ENCODE data around the gene IL18.
A peak's percentile ranks its signal among the peaks of the same experiment; 100 is the strongest.
"Not testable (repeated sequence)": the region's sequence is repeated elsewhere in the genome, so short reads cannot be mapped to it uniquely, and the experiment has no call there.

Gene IL18

DNA sequence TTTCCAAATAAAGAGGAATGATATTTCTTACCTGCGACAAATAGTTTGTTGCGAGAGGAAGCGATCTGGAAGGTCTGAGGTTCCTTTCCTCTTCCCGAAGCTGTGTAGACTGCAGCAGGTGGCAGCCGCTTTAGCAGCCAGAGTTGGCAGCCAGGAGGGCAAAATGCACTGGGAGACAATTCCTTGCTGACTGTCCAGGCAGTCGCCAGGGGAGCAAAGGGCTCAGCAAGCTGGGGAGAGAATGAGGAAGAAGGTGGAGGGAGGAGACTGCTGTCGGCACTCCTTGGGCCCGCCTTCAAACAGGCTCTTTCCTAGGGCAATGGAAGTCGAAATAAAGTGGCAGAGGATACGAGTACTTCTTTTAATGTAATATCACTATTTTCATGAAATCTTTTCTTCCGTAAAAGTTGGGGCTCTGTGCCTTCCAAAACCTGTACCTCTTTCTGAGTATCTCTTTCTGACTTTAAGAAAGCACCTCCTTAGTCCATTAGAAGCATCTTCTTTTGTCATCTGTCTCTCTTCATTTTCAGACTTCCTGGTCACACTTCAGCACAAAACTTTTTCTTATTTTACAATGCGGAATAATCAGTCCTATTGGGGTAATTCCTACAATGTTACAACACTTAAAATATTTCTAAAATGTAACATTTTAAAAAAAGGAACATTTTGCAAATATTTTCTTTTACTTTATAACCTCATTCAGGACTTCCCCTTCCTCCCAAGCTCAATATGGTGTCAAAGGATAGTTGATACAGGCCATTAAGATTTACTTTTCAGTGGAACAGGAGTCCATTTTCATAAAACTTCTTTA lies at the start of gene IL18:
IL18 (minus strand) TSS at position 220 of the 811 bp plus-strand sequence. CDS start 9,041 bp downstream, outside the sequence.
- no peak for DNase-seq (ENCODE audit: low read depth)

DNA sequence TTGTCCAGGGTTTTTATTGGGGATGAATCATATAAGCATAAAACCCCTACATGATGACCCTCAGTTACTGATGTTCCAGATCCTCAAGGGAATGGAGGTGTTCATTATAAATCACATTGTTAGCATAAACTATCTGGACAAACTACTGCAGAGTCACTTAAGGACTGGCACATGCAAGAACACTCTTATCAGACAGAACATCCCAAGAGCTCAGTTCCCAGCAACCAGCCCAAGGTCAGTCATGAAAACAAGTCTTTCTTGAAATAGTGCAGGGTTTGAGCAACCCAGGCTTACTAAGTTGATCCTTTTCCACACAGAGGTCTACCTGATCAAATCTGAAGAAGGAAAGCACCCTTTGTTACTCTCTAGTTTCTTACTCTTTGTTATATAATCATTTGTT lies 48.8 kb upstream of the IL18 start:
- DNase-seq (ENCODE audit: low read depth) = no peak

DNA sequence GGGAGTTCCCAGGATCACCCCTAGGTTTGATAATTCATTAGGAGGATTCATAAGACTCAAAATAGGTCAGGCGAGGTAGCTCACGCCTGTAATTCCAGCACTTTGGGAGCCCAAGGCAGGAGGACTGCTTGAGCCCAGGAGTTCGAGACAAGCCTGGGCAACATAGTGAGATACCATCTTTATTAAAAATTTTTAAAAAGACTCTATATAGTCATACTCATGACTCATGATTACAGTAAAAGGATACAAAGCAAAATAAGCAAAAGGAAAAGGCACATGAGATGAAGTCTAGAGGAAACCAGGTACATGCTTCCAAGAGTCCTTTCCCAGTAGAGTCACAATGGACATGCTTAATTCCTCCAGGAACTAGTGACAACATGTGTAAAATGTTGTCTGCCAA lies 48.4 kb upstream of the IL18 start:
- DNase-seq (ENCODE audit: low read depth) = no peak

DNA sequence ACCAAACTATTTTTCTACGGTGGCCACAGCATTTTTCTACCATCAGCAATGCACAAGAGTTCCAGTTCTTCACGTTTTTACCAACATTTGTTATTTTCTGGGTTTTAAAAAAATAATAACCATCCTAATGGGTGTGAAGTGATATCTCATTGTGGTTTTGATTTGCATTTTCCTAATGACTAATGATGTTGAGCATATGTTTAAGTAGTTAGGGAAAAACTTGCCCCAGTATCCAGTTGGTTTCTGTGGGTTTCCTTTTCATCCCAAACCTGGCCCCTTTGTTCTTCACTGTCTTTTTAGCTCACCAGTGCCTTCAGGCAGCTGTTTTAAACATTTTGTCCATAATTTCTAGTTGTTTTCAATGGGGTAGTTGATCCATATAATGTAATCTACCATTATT lies 47.6 kb upstream of the IL18 start:
- no peak for DNase-seq (ENCODE audit: low read depth)

DNA sequence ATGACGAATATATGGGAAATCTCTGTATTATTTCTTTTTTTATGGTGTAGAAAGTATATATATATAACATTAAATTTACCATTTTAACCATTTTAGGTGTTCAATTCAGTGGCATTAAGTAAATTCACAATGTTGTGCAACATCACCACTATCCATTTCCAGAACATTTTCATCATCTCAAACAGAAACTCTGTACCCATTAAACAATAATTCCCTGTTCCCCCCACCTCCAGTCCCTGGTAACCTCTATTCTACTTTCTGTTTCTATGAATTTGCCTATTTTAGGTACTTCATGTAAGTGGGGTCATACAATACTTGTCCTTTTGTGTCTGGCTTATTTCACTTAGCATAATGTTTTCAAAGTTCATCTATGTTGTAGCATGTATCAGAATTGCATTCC lies 47.0 kb upstream of the IL18 start:
- no peak for DNase-seq (ENCODE audit: low read depth)

DNA sequence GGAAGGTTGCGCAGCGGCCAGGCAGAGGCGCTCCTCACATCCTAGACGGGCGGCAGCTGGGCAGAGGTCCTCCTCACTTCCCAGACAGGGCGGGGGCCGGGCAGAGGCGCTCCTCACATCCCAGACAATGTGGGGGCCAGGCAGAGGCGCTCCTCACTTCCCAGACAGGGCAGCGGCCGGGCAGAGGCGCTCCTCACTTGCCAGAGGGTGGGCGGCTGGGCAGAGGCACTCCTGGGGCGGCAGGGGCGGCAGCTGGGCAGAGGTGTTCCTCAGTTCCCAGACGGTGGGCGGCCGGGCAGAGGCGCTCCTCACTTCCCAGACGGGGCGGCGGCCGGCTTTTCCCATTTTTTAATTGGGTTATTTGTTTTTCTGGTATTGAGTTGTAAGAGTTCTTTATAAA lies 42.2 kb upstream of the IL18 start:
- DNase-seq (ENCODE audit: low read depth) = no peak

DNA sequence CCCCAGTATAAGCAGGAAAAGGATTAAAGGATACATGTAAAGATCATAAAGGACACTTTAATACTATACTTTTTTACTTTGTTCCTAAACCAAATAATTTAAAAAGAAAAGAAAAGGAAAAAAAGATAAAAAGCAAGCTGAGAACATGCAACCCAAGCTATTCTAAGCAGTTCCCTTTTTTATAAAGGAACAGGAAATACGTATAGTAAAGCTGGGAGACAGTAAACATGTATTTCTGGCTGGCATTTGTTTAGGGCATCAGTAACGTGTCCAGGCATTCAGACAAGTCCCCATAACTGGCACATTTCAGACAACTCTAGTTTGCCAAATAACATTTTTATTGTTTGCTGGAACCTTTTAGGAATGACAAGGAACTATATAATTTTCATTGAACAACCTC lies 36.4 kb upstream of the IL18 start:
- DNase-seq (ENCODE audit: low read depth) = no peak

DNA sequence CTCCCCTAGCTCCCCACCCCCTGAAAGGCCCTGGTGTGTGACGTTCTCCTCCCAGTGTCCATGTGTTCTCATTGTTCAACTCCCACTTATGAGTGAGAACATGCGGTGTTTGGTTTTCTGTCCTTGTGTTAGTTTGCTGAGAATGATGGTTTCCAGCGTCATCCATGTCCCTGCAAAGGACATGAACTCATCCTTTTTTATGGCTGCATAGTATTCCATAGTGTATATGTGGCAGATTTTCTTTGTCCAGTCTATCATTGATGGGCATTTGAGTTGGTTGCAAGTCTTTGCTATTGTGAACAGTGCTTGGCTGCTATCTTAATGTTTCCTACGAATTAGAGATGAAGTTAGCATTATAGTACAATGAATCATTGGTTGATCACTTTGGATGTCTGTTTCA lies 35.2 kb upstream of the IL18 start:
- not testable (repeated sequence) for DNase-seq (ENCODE audit: low read depth)

DNA sequence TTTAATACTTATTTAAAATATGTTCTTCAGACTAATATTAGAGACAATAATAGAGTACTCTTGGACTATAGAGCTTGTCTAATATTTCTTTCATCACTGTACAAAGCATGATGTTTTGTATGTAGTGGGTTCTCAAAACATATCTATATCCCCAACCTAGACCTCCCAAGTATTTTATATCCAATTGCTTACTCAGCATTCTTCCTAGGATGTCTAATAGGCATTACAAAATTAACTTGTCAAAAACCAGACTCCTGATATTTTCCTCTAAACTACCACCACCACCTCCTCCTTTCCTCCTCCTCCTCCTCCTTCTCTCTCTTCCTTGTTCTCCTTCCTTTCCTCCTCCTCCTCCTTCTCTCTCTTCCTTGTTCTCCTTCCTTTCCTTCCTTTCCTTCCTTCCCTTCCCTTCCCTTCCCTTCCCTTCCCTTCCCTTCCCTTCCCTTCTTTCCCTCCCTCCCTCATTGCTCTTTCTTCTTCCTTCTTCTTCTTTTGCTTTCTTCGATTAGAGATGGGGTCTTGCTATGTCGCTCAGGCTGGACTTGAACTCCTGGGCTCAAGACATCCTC lies 32.7 kb upstream of the IL18 start:
- no peak for DNase-seq (ENCODE audit: low read depth)

DNA sequence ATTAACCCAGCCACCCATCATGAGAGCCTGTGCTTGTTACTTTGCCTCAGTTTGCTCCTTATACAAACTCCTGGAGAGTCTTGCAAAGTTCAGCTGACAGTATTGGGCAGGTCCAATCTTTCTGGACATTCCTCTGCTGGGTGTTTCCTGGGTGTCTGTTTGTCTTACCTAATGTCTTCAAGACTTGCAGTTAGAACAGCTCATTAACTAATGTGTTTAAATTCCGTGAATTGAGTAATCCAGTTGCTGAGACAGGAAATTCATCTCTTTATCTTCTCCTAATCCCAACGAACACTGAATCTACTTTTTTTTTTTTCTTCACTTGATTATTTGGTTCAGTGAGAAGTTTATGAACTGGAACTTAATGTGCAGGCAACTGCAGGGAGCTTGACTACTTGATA lies 32.1 kb upstream of the IL18 start:
- no peak for DNase-seq (ENCODE audit: low read depth)

DNA sequence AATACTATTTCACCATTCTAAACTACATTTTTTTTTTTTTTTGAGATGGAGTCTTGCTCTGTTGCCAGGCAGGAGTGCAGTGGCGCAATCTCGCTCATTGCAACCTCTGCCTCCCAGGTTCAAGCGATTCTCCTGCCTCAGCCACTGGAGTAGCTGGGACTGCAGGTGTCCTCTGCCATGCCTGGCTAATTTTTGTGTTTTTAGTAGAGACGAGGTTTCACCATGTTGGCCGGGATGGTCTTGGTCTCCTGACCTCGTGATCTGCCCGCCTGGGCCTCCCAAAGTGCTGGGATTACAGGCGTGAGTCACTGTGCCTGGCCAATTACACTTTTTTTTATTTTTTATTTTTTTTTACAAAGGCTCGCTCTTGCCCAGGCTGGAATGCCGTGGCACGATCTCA lies 31.2 kb upstream of the IL18 start:
- not testable (repeated sequence) for DNase-seq (ENCODE audit: low read depth)

DNA sequence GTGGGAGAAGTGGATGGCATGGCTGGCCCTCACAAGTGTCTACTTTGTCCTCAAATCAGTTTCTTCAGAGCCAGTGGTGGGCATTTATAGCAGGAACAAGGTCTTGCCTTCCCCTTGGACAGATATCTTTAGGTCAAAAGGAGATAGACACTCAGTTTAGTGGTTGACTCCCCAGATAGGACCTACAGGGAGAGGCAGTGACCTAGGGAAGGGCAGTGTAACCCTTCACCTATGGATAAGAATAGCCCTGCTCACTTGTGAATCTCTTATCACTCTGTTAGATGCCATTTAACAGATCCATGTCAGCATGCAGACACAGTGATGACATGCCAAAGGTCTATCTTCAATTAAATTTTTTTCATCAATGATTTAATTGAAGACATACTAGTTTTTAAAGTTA lies 22.4 kb upstream of the IL18 start:
- DNase-seq (ENCODE audit: low read depth) = no peak

DNA sequence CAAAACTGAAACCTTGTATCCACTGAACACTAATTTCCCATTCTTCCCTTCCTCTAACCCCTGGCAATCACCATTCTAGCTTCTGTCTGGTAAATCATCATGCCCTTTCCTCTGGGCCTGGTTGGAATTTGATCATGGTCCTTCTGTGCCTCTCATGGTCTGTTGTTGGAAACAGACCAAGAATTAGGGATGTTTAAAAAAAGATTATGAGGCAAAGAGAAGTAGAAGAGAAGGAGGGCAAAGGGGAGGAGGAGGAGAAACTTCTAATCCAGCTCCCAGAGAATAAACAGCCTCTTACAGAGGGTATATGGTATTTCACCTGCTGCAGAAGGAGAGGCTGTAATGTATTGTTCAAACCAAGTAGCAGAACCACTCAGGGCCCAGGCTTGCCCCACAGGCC lies 22.0 kb upstream of the IL18 start:
- DNase-seq (ENCODE audit: low read depth) = no peak

DNA sequence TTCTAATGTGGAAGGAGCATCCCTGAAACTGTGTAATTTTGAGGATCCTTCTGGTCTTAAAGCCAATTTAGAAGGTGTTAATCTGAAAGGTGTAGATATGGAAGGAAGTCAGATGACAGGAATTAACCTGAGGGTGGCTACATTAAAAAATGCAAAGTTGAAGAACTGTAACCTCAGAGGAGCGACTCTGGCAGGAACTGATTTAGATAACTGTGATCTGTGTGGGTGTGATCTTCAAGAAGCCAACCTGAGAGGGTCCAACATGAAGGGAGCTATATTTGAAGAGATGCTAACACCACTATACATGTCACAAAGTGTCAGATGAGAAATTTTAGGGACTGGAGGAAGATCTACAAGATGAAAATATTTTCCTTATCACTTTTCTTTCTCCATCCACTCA lies 19.0 kb upstream of the IL18 start:
- DNase-seq (ENCODE audit: low read depth) = no peak

DNA sequence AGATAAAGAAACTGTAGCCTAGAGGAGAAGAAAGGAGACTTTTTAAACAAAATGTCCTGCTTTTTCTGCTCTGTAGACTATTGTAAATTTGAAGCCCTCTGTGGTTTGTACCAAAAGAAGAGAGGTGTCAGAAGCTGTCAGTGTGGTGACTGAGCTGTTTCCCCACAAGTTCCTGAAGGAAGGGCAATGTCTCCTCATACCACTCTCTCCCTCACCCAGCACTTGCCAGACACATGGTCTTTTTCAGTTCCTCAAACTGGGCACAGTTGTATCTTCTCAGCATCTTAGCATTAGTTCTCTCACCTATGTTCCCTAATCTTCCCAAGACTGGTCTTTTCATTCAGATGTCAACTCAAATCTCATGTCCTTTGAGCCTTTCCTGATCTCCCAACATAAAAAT lies 15.7 kb upstream of the IL18 start:
- DNase-seq (ENCODE audit: low read depth) = no peak

DNA sequence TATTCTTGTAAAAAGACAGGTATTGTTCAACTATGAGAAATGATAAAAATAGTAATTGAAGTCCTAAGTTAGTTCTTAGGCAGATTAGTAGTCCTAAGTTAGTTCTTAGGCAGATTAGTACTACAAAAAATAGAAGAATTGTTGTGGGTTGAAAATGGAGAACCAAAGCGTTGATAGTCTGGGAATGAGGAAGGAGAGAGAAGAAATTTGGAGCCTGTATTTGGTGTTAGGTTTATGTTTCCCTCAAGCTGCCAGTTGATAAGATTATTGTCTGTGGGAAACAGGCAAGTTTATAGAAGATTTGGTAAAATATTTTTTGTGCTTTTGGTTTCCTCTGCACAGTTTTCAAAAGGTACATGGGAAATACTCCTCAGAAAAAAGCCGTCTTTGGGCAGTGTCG lies 15.0 kb upstream of the IL18 start:
- no peak for DNase-seq (ENCODE audit: low read depth)

DNA sequence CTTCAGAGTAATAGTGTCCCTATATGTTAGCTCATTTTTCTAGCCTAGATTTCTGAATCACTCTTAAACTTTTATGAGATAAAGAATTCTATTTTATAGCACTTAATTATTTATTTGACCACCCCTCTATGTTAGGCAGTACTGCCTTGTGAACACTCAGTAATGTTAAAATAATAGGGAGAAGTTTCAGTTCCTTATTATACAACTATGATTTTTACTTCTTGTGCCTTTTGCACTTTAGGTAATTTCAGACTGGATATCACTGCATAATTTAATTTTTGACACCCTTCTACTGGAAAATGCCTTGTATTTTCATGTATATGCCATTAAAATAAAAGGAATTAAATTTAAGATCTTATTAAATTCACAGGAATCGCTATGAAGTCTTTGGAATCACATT lies 14.5 kb upstream of the IL18 start:
- DNase-seq (ENCODE audit: low read depth) = no peak

DNA sequence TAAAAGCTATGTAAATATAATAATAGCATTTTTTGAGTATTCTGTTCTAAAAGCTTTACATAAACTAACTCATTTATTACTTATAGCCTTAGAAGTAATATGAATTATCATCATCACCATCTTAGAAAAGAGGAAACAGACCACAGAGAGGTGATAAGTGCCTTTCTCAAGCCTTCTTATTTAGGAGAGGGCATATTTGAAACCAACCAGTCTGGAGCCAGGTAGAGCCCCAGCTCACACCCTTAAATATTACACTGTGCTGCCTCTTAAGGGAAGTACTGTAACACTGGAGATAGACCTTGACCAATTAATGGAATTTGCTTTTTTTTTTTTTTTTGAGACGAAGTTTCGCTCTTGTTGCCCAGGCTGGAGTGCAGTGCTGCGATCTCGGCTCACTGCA lies 13.7 kb upstream of the IL18 start:
- DNase-seq (ENCODE audit: low read depth) = no peak

DNA sequence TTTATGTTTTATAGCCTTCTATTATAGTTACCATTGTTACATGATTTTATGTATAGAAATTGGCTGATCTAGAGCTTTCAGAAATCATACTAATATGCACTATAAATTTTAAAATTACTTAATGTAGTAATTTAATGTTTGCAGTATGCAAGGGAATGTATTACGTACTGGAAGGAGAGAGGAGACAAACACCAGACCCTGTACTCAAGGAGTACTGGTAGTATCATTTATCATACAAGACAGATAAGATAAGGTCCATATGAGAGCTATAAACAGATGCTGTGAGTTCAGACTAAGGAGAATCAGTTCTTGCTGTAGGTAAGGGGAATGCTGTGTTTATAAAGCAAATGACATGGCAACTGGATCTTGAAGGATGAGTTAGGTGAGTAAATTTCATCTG lies 12.2 kb upstream of the IL18 start:
- DNase-seq (ENCODE audit: low read depth) = no peak

DNA sequence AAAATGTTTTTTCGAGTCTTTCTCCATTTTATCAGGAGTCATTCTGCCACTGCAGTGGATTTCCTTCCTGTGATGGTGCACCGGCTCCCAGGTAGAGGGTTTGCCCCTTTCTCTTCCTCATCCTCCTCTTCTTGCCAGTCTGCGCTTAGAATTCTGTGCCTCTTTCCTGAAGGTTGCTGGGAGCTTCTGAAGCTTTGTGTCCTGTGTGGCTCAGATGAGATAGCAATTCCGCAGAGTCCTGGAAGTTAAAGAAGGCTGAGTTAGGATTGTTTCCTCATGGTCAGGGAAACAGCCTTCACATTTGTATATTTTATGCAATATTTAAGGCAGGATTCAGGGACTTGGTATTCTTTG lies 11.7 kb upstream of the IL18 start:
- no peak for DNase-seq (ENCODE audit: low read depth)

DNA sequence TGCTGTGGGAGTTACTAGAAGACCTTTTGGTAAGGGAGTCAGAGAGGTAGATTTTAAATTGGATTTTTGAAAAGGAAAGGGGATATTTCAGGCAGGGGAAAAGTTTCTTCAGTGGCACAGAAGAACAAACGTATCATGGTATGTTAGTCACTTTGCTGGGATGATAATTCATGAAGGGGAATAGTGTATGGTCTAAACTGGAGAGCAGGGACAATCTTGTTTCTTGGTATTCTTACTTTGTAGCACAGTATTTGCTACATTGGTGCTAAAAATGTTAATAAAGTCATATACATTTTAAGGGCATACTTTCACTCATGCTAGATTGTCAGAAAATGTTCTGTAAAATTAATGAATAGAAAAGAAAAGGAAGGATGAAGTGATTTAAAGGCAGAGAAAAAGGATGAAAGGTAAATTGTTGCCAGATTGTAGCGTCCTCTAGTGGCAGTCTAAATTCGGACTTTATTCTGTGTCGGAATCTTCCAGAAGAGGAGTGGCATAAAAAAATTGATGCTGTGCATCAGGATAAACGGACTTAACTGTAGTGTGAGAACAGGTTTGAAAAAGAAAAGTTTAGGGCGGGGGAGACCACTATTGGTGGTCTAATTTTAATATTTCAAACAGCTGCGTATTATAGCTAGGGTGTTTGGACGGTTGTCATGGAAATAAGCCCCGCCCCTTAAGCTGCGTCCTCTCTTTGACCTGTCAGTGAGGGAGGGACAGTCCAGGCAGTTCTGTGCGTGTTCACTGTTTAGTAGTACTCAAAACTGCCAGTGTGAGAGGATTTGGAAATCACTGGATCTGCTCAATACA lies 11.1 kb upstream of the IL18 start, which contains the start of gene BCO2:
BCO2 (plus strand) TSS at position 724 of the 810 bp plus-strand sequence. CDS start 90 bp downstream, outside the sequence.
- DNase-seq (ENCODE audit: low read depth) = peak; percentile 2

DNA sequence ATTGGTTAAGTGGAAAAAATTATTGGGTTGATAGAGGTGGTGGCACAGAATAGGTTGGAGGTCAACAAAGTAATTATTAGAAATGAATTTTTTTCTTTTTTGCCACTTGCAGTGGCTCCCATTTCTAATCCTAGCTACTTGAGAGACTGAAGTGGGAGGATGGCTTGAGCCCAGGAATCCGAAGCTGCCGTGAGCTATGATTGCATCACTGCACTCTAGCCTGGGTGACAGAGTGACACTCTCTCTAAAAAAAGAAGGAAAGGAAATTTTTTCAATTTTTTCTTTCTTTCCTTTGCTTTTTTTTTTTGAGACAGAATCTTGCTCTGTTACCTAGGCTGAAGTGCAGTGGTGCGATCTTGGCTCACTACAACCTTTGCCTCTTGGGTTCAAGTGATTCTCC lies 9.3 kb upstream of the IL18 start:
- no peak for DNase-seq (ENCODE audit: low read depth)

DNA sequence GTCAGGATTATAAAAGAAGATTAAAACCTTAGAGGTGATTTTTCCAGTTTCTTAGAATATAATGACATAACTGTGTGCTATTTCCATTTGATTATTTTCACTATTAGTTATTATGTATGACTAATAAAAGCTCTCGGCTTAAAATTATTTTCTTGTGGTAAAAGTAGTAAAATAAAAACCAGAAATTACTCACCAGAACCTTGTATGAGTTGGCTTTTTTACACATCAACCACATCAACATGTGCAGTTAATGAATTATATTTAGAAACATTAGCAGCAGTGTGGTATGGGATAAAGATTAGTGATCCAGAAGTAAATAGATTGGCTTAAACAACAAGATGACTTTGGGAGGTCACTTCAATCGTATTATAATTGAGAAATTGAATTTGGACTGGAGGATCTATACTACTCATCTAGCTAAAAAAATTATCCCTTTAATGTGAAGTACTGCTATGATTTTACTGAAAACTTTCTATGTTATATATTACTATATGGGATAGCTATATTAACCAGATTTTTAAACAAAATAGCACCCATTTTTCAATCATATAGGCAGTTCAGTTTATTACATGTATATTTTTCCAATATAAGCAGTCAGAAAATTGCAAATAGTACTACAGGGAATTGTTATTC lies 8.6 kb upstream of the IL18 start:
- DNase-seq (ENCODE audit: low read depth) = no peak
